K562 (cell line): Measurements from ENCODE around the gene NECAB3. TPM values are rescaled to one million over a fixed set of nuclear protein-coding genes. Genes with fewer than 3 reads are reported as not detected.

Experiments used
- ATAC-seq: fragments of 200-7000 bp; cut with Tn5 transposase; 3 replicates; pipeline ENCODE4 v1.9.1; 2020; ENCODE audit warnings: moderate library complexity
- BruUV-seq: library from RNA; stranded (reverse); fragments of 400-500 nt; replicated peaks from 2 replicates; lab custom pipeline; 2021; lab: Mats Ljungman, UMichigan
- CTCF ChIA-PET: fragments of 300-600 bp; formaldehyde crosslinking; extraction: SDS; loops from one replicate; lab custom pipeline; 2021; ENCODE audit warnings: low intra/inter-chr PET ratio; lab: Yijun Ruan, JAX
- POLR2A ChIA-PET: fragments of 300-600, 350-650 bp; sonication (Branson Sonifier 250); formaldehyde crosslinking; extraction: SDS; loops from one replicate; lab custom pipeline; 2021; ENCODE audit warnings: antibody characterized with exemption, inconsistent platforms; lab: Yijun Ruan, JAX
- DNase-seq, 4 experiments: peaks; one replicate each; pipeline versions ENCODE4 v3.0.0 to v3.0.0-alpha.2; 2011 to 2018; ENCODE audit warnings: low spot score in 3 of 4, mixed read lengths in 3 of 4; ENCODE audit errors: extremely low read depth in 1 of 4
- FAIRE-seq: peaks from 2 replicates; lab custom pipeline; 2011; peaks lifted over from hg19 to GRCh38; lab: Jason Lieb, UNC
- H2AFZ ChIP-seq: 2 replicates; pipeline ENCODE4 v1.6.0; 2011; ENCODE audit warnings: low read depth, low read length, control low read depth, inconsistent platforms
- H3K27ac ChIP-seq: fragments of 200-600 bp; 3 replicates; pipeline ENCODE4 v1.8.0; 2011; ENCODE audit warnings: low read depth, mild to moderate bottlenecking, control low read depth, inconsistent platforms, low read length, moderate library complexity, mixed read lengths; ENCODE audit errors: extremely low read depth
- H3K27me3 ChIP-seq, 2 experiments: fragments of 300-600 bp in 1 of 2; 2 replicates in 1 of 2; 3 replicates in 1 of 2; pipeline versions ENCODE4 v1.6.0 to v1.8.0; 2011; ENCODE audit warnings: inconsistent platforms in 2 of 2, low read length in 2 of 2, mild to moderate bottlenecking in 1 of 2, mixed read lengths in 1 of 2, moderate library complexity in 1 of 2; ENCODE audit not compliant: control insufficient read depth in 2 of 2, insufficient read depth in 2 of 2
- H3K36me3 ChIP-seq: fragments of 300-600 bp; 3 replicates; pipeline ENCODE4 v1.8.0; 2011; ENCODE audit warnings: mild to moderate bottlenecking, low read length, inconsistent platforms; ENCODE audit not compliant: control insufficient read depth, insufficient read depth
- H3K4me1 ChIP-seq, 2 experiments: fragments of 200-600 bp in 1 of 2; replicated peaks in 1 of 2; 2 replicates in 1 of 2; 3 replicates in 1 of 2; pipeline versions ENCODE4 v1.5.1 to v1.8.0; 2011; ENCODE audit warnings: inconsistent platforms in 2 of 2, low read length in 2 of 2, mild to moderate bottlenecking in 1 of 2, mixed read lengths in 1 of 2, moderate library complexity in 1 of 2; ENCODE audit not compliant: control insufficient read depth in 2 of 2, insufficient read depth in 2 of 2
- H3K4me2 ChIP-seq: 2 replicates; pipeline ENCODE4 v1.6.1; 2011; ENCODE audit warnings: low read length, control low read depth, inconsistent platforms, mixed read lengths; ENCODE audit not compliant: insufficient read depth
- H3K4me3 ChIP-seq: fragments of 200-600 bp; sonication (generic), shearing (Covaris generic); 2 replicates; pipeline ENCODE4 v1.5.1; 2016; ENCODE audit warnings: control low read depth, inconsistent platforms
- H3K79me2 ChIP-seq: fragments of 200-600 bp; 3 replicates; pipeline ENCODE4 v1.8.0; 2011; ENCODE audit warnings: low read length, inconsistent platforms; ENCODE audit not compliant: control insufficient read depth, insufficient read depth
- H3K9ac ChIP-seq, 2 experiments: 2 replicates each; pipeline versions ENCODE4 v1.6.0 to v1.6.1; 2011; ENCODE audit warnings: low read depth in 2 of 2, low read length in 2 of 2, control low read depth in 1 of 2, inconsistent platforms in 1 of 2, mild to moderate bottlenecking in 1 of 2, mixed read lengths in 1 of 2; ENCODE audit not compliant: insufficient read depth in 1 of 2
- H3K9me1 ChIP-seq: one replicate; pipeline ENCODE4 v1.6.0; 2011; ENCODE audit warnings: inconsistent platforms, mild to moderate bottlenecking, low read length, moderate library complexity; ENCODE audit not compliant: control insufficient read depth, insufficient read depth
- H3K9me3 ChIP-seq: replicated peaks from 2 replicates; pipeline ENCODE4 v1.5.1; 2011; ENCODE audit warnings: low read depth, low read length, inconsistent platforms; ENCODE audit not compliant: control insufficient read depth, insufficient read depth
- H4K20me1 ChIP-seq: replicated peaks from 2 replicates; pipeline ENCODE4 v1.6.1; 2011; ENCODE audit warnings: low read length, inconsistent platforms, mixed read lengths; ENCODE audit not compliant: control insufficient read depth, insufficient read depth
- ARNT ChIP-seq, 2 experiments: fragments of 450-650 bp; IDR thresholded peaks; 2 replicates each; pipeline ENCODE4 v1.6.1; 2016; ENCODE audit warnings: mild to moderate bottlenecking in 1 of 2
- COPS2 ChIP-seq: fragments of 450-650 bp; conservative IDR thresholded peaks from 2 replicates; pipeline ENCODE4 v1.6.1; 2016; ENCODE audit warnings: mild to moderate bottlenecking, moderate library complexity
- E4F1 ChIP-seq: fragments of 250-450 bp; sonication (Bioruptor Pico); IDR thresholded peaks from 2 replicates; pipeline ENCODE4 v1.5.0; 2021; ENCODE audit warnings: mild to moderate bottlenecking, borderline replicate concordance
- ILF3 ChIP-seq: fragments of 450-650 bp; IDR thresholded peaks from 2 replicates; pipeline ENCODE4 v1.6.1; 2018; ENCODE audit warnings: antibody characterized with exemption, mild to moderate bottlenecking, moderate library complexity, borderline replicate concordance
- KDM4B ChIP-seq, 2 experiments: fragments of 450-650 bp in 1 of 2; sonication (generic) in 1 of 2; IDR thresholded peaks; 2 replicates each; pipeline ENCODE4 v1.6.1; 2016 to 2017; ENCODE audit warnings: borderline replicate concordance in 2 of 2, antibody characterized with exemption in 1 of 2, low read depth in 1 of 2, mild to moderate bottlenecking in 1 of 2
- POLR2AphosphoS2 ChIP-seq: IDR thresholded peaks from 2 replicates; pipeline ENCODE4 v1.6.1; 2012; ENCODE audit warnings: low read length, improper control_type of control experiment
- TBP ChIP-seq: optimal IDR thresholded peaks from 2 replicates; pipeline ENCODE3; 2011; ENCODE audit warnings: low read depth, low read length, improper control_type of control experiment
- ZNF407 ChIP-seq: fragments of 450-650 bp; IDR thresholded peaks from 2 replicates; pipeline ENCODE4 v1.6.1; 2016; ENCODE audit warnings: low read depth
- ZNF445 ChIP-seq: fragments of 250-450 bp; sonication (Bioruptor Pico); IDR thresholded peaks from 2 replicates; pipeline ENCODE4 v1.4.0; 2020; ENCODE audit warnings: low read depth, mild to moderate bottlenecking, moderate library complexity
- WGBS: fragments of 100-300 bp; shearing (Covaris generic); methylation state at CpG from one replicate; pipeline ENCODE4 v1.1.6; 2016; ENCODE audit warnings: low coverage, mixed read lengths; ENCODE audit not compliant: insufficient coverage; ENCODE audit errors: missing lambda C conversion rate; 5-methylcytosine and 5-hydroxymethylcytosine counted together
- in situ Hi-C: fragments of 300-500 bp; cut with MboI; formaldehyde crosslinking; loops from 4 replicates; pipeline ENCODE4 v1.15.0; 2018; ENCODE audit warnings: inconsistent platforms, mixed read lengths
- intact Hi-C: fragments of 100-400 bp; cut with micrococcal nuclease; formaldehyde crosslinking; loops from 2 replicates; pipeline ENCODE4 v1.14.2; 2022
- polyA plus RNA-seq, 8 experiments: library from polyadenylated mRNA; depleted of rRNA in 4 of 8; stranded (reverse) in 5 of 8; unstranded in 3 of 8; fragments of >200 nt; fragmentation: Nextera tagmentation in 2 of 8; fragmentation: Illumina TruSeq in 1 of 8; extraction: Ambion mirVana in 2 of 8; extraction: Trizol in 1 of 8; gene quantifications; 2 replicates each; pipeline versions ENCODE4 v1.2.1 to v1.2.3, GENCODE V29; 2011 to 2014; ENCODE audit warnings: inconsistent platforms in 1 of 8, missing spikeins in 1 of 8
- total RNA-seq, 7 experiments: library from RNA; depleted of rRNA in 6 of 7; stranded (reverse); fragments of >200 nt in 6 of 7; fragmentation: Illumina TruSeq in 2 of 7; extraction: Trizol in 2 of 7; gene quantifications; 2 replicates each; pipeline versions ENCODE4 v1.2.1 to v1.2.3, GENCODE V29; 2011 to 2021; ENCODE audit warnings: low replicate concordance in 1 of 7

NECAB3 gene
- total and polyA plus RNA-seq, 9 of the 15 experiments (the other 6 are each of a cell fraction or from before 2014, with no cell fraction given) = 0.94 to 63.3 (median 31.5) TPM

GRCh38 chr20:33697129-33697528 is 22.9 kb upstream of the NECAB3 start (continued):
- TF ChIP-seq ZNF445 = no peak

- no peak for FAIRE-seq
- WGBS = 68% methylated on average over 4 of the region's 4 CpGs
- CTCF ChIA-PET = no interaction called here
- in situ Hi-C loops (no loop called here), intact Hi-C loops (no loop called here)
- POLR2A ChIA-PET = interaction anchor here (0.6 to 1.3 kb wide), 4 partner anchors 9 to 867 kb away, joined by 3 to 4 read pairs (median 4); no protein-coding TSS in a partner anchor
- Histone ChIP-seq H3K4me3 (no peak overlapping the region), H3K36me3 (no peaks in the 10 kb centered on the region), H3K27ac (no peak overlapping the region), H3K4me2 (no peak overlapping the region), H3K9me1 (no peaks in the 10 kb centered on the region), H3K4me1 (peaks cover 2 to 4% of the 10 kb centered on the region in 2 experiments; a peak in 3 of 5 replicates), H4K20me1 (no peaks in the 10 kb centered on the region), H3K79me2 (no peaks in the 10 kb centered on the region), H2AFZ (no peak overlapping the region), H3K27me3 (no peaks in the 10 kb centered on the region), H3K9ac (no peak overlapping the region), H3K9me3 (no peaks in the 10 kb centered on the region)
- no TSS peak for BruUV-seq
- DNase-seq = no peak
- ATAC-seq = no peak
- TF ChIP-seq E4F1 (CRISPR knock-in tag) (no peak), ZNF407 (no peak), KDM4B (IDR thresholded peaks at IDR 0.05; ENCODE audit: borderline replicate concordance in 2 of 2, low read depth in 1 of 2) (no peak), ILF3 (no peak), COPS2 (no peak), ARNT (IDR thresholded peaks at IDR 0.05) (no peak), TBP (no peak), POLR2AphosphoS2 (no peak)
Measured at GRCh38 chr20:33696448-33696847, 22.2 kb upstream of the NECAB3 start.
